Endothelial cell of umbilical vein (primary cell): ENCODE results near the gene PTRHD1. TPM values are rescaled to one million over a fixed set of nuclear protein-coding genes. Genes with fewer than 3 reads are reported as not detected.
"Not testable (repeated sequence)": the region's sequence is repeated elsewhere in the genome, so short reads cannot be mapped to it uniquely, and the experiment has no call there.

Experiments
- BruUV-seq: library from RNA; stranded (reverse); fragments of 400-500 nt; replicated peaks from 2 replicates; lab custom pipeline; 2021; lab: Mats Ljungman, UMichigan
- CTCF ChIA-PET: fragments of 300-600, 350-600 bp; sonication (Branson Sonifier 250); formaldehyde crosslinking; loops from one replicate; lab custom pipeline; 2021; ENCODE audit warnings: antibody characterized with exemption, inconsistent platforms; lab: Charles Lee
- POLR2A ChIA-PET: fragments of 300-600, 350-600 bp; sonication (Branson Sonifier 250); formaldehyde crosslinking; loops from one replicate; lab custom pipeline; 2021; ENCODE audit warnings: antibody characterized with exemption, inconsistent platforms; lab: Charles Lee
- DNase-seq: peaks from one replicate; pipeline ENCODE4 v3.0.0-alpha.2; 2011; ENCODE audit warnings: low read depth, low spot score
- FAIRE-seq: peaks from 2 replicates; lab custom pipeline; 2011; peaks lifted over from hg19 to GRCh38; lab: Jason Lieb, UNC
- H2AFZ ChIP-seq: 2 replicates; pipeline ENCODE4 v1.6.0; 2012; ENCODE audit warnings: low read depth, low read length, control low read depth, inconsistent platforms
- H3K27ac ChIP-seq: 2 replicates; pipeline ENCODE4 v1.5.1; 2011; ENCODE audit warnings: low read depth, mild to moderate bottlenecking, control low read depth, low read length, moderate library complexity; ENCODE audit not compliant: insufficient read depth
- H3K27me3 ChIP-seq, 2 experiments: 2 replicates each; pipeline versions ENCODE4 v1.6.0 to v1.6.1; 2011; ENCODE audit warnings: low read length in 2 of 2, mixed read lengths in 1 of 2; ENCODE audit not compliant: control insufficient read depth in 2 of 2, insufficient read depth in 2 of 2
- H3K36me3 ChIP-seq, 2 experiments: 2 replicates in 1 of 2; 3 replicates in 1 of 2; pipeline ENCODE4 v1.5.1; 2011; ENCODE audit warnings: low read length in 2 of 2, mild to moderate bottlenecking in 1 of 2, moderate library complexity in 1 of 2; ENCODE audit not compliant: control insufficient read depth in 2 of 2, insufficient read depth in 2 of 2; ENCODE audit errors: extremely low read depth in 1 of 2
- H3K4me1 ChIP-seq: 3 replicates; pipeline ENCODE4 v1.5.1; 2011; ENCODE audit warnings: mild to moderate bottlenecking, low read length; ENCODE audit not compliant: control insufficient read depth, insufficient read depth; ENCODE audit errors: extremely low read depth
- H3K4me2 ChIP-seq: 2 replicates; pipeline ENCODE4 v1.6.1; 2011; ENCODE audit warnings: low read length, control low read depth, mixed read lengths; ENCODE audit not compliant: insufficient read depth
- H3K4me3 ChIP-seq, 3 experiments: fragments of 200-600 bp in 1 of 3; sonication (generic), shearing (Covaris generic) in 1 of 3; replicated peaks in 1 of 3; 2 replicates each; pipeline ENCODE4 v1.5.1; 2011 to 2016; ENCODE audit warnings: control low read depth in 3 of 3, low read length in 3 of 3, mild to moderate bottlenecking in 2 of 3, inconsistent platforms in 1 of 3, low read depth in 1 of 3, moderate library complexity in 1 of 3; ENCODE audit not compliant: insufficient read depth in 1 of 3
- H3K79me2 ChIP-seq: 2 replicates; pipeline ENCODE4 v1.6.0; 2012; ENCODE audit warnings: low read length, inconsistent platforms; ENCODE audit not compliant: control insufficient read depth, insufficient read depth
- H3K9ac ChIP-seq: replicated peaks from 2 replicates; pipeline ENCODE3; 2011; ENCODE audit warnings: low read length, control low read depth; ENCODE audit not compliant: insufficient read depth; ENCODE audit errors: extremely low read depth
- H3K9me1 ChIP-seq: replicated peaks from 3 replicates; pipeline ENCODE4 v1.6.0; 2011; ENCODE audit warnings: mild to moderate bottlenecking, low read length; ENCODE audit not compliant: control insufficient read depth, insufficient read depth; ENCODE audit errors: extremely low read depth
- H3K9me3 ChIP-seq: replicated peaks from 2 replicates; pipeline ENCODE4 v1.5.1; 2012; ENCODE audit warnings: low read length, inconsistent platforms; ENCODE audit not compliant: control insufficient read depth, insufficient read depth
- H4K20me1 ChIP-seq: replicated peaks from 2 replicates; pipeline ENCODE3; 2011; ENCODE audit warnings: mild to moderate bottlenecking, low read length; ENCODE audit not compliant: control insufficient read depth, insufficient read depth; ENCODE audit errors: extremely low read depth
- EZH2 ChIP-seq: IDR thresholded peaks from 2 replicates; pipeline ENCODE4 v1.6.1; 2012; ENCODE audit warnings: borderline replicate concordance, low read depth, mild to moderate bottlenecking, moderate library complexity, low read length, inconsistent platforms; ENCODE audit not compliant: severe bottlenecking
- FOS ChIP-seq: IDR thresholded peaks from 2 replicates; pipeline ENCODE4 v1.6.1; 2011; ENCODE audit warnings: mild to moderate bottlenecking, low read length, moderate library complexity, borderline replicate concordance; ENCODE audit not compliant: insufficient read depth
- GATA2 ChIP-seq: IDR thresholded peaks from 2 replicates; pipeline ENCODE4 v1.7.0; 2011; ENCODE audit warnings: low read depth, mild to moderate bottlenecking, moderate library complexity, mixed read lengths, low read length; ENCODE audit not compliant: insufficient read length, insufficient read depth
- JUN ChIP-seq: IDR thresholded peaks from 2 replicates; pipeline ENCODE4 v1.6.1; 2011; ENCODE audit warnings: borderline replicate concordance, low read depth; ENCODE audit not compliant: insufficient read length, insufficient read depth
- MAX ChIP-seq: IDR thresholded peaks from 2 replicates; pipeline ENCODE4 v1.6.1; 2011; ENCODE audit not compliant: insufficient read depth, insufficient read length
- MYC ChIP-seq: IDR thresholded peaks from one replicate; pipeline ENCODE4 v1.6.1; 2011; ENCODE audit warnings: mild to moderate bottlenecking, low read depth, low read length
- POLR2A ChIP-seq: IDR thresholded peaks from 2 replicates; pipeline ENCODE4 v1.6.1; 2012; ENCODE audit warnings: low read depth, mild to moderate bottlenecking, control low read depth, low read length
- POLR2AphosphoS5 ChIP-seq: IDR thresholded peaks from 2 replicates; pipeline ENCODE4 v1.6.1; 2012; ENCODE audit warnings: low read depth, mild to moderate bottlenecking, control low read depth, low read length, moderate library complexity; ENCODE audit not compliant: insufficient read depth
- dilution Hi-C: fragments of 300-500 bp; cut with MboI; formaldehyde crosslinking; loops from one replicate; pipeline ENCODE4 v1.15.0; 2019; ENCODE audit warnings: low sequenced_read_pairs; ENCODE audit not compliant: extremely low pct_ligation_motif_present
- intact Hi-C: fragments of 100-400 bp; cut with micrococcal nuclease; formaldehyde crosslinking; loops from one replicate; pipeline ENCODE4 v1.10.0; 2022
- polyA plus RNA-seq, 4 experiments: library from polyadenylated mRNA; depleted of rRNA in 3 of 4; stranded (reverse) in 3 of 4; unstranded in 1 of 4; fragments of >200 nt; gene quantifications; 2 replicates each; pipeline versions ENCODE4 v1.2.1 to v1.2.3, GENCODE V29; 2011 to 2012; ENCODE audit warnings: missing spikeins in 1 of 4
- total RNA-seq: library from RNA; stranded (reverse); gene quantifications from 2 replicates; pipeline ENCODE4 v1.2.3, GENCODE V29; 2021
- TF ChIP-seq, protein P1 (sequence below), 2 donors: IDR thresholded peaks; 1 replicate in 1 of 2; 2 replicates in 1 of 2; pipeline ENCODE4 v1.5.1; 2011; ENCODE audit warnings: low read length in 2 of 2, mild to moderate bottlenecking in 2 of 2, moderate library complexity in 2 of 2, control low read depth in 1 of 2, inconsistent platforms in 1 of 2, low read depth in 1 of 2; ENCODE audit not compliant: insufficient read depth in 1 of 2; ENCODE audit errors: extremely low read depth in 1 of 2

PTRHD1 gene
- total and polyA plus RNA-seq, 2 donors (not counting 3 experiments of a cell fraction or from before 2014, with no cell fraction given) = 41.1 to 68.8 TPM

DNA sequence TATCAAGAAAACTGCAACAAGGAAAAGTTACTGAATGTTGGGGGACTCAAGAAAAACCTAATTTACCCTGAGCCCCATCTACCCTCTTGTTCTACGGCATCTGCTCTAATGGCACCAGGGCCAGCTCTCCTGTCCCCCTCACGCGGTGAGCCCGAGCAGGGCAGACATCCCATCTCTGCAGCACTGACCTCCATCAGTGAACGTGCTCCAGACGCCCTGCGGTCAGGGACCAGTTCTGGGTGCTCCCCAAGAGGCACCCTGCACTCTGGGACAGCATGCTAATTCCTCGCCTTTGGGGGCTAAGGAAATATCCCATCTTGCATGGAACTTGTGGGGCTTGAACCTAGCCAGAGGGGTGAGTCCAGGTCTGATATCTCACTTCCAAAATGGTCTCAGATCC, 43.0 kb upstream of the PTRHD1 start:
- Histone ChIP-seq H3K79me2 (no peaks in the 10 kb centered on the region), H3K27ac (no peak overlapping the region), H3K9me3 (no peaks in the 10 kb centered on the region), H3K9ac (no peak overlapping the region), H3K4me2 (no peak overlapping the region), H2AFZ (no peak overlapping the region), H3K4me1 (no peaks in the 10 kb centered on the region), H3K9me1 (no peaks in the 10 kb centered on the region), H3K36me3 (peaks cover 0 to 3% of the 10 kb centered on the region in 2 experiments), H3K27me3 (no peaks in the 10 kb centered on the region), H4K20me1 (no peaks in the 10 kb centered on the region), H3K4me3 (no peak overlapping the region)
- no peak for FAIRE-seq
- TF ChIP-seq FOS (no peak), JUN (no peak), GATA2 (no peak), MAX (no peak), POLR2A (no peak), MYC (no peak), EZH2 (no peak), POLR2AphosphoS5 (no peak)
- TF ChIP-seq, protein P1, sequence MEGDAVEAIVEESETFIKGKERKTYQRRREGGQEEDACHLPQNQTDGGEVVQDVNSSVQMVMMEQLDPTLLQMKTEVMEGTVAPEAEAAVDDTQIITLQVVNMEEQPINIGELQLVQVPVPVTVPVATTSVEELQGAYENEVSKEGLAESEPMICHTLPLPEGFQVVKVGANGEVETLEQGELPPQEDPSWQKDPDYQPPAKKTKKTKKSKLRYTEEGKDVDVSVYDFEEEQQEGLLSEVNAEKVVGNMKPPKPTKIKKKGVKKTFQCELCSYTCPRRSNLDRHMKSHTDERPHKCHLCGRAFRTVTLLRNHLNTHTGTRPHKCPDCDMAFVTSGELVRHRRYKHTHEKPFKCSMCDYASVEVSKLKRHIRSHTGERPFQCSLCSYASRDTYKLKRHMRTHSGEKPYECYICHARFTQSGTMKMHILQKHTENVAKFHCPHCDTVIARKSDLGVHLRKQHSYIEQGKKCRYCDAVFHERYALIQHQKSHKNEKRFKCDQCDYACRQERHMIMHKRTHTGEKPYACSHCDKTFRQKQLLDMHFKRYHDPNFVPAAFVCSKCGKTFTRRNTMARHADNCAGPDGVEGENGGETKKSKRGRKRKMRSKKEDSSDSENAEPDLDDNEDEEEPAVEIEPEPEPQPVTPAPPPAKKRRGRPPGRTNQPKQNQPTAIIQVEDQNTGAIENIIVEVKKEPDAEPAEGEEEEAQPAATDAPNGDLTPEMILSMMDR (IDR thresholded peaks at IDR 0.05; ENCODE audit: extremely low read depth in 1 of 2, insufficient read depth in 1 of 2, low read depth in 1 of 2, low read length in 2 of 2) = no peak
- BruUV-seq = no TSS peak
- CTCF ChIA-PET = interaction anchor here (1.0 to 1.5 kb wide), 3 partner anchors 8 to 43 kb away, joined by 3 read pairs; partner anchors contain the start of genes CENPO and PTRHD1
- dilution Hi-C loops (no loop called here), intact Hi-C loops (no loop called here)
- DNase-seq = no peak
- POLR2A ChIA-PET = no interaction called here

DNA sequence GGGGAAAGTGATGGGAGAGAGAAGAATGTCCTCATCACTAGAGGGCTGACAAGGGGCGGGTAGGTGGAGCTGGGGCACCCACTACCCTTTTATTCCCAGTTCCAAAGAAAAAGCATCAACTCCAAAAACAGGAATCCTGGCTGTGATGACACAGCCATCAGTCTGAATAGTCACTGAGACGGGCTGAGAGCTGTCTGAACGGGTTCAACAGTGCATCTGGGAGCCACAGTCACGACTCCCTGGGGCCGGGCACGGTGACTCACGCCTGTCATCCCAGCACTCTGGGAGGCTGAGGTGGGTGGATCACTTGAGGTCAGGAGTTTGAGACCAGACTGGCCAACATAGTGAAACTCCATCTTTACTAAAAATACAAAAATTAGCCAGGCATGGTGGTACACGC, 42.2 kb upstream of the PTRHD1 start:
- H3K4me1 ChIP-seq, H3K9me1 ChIP-seq, H3K27ac ChIP-seq, H3K36me3 ChIP-seq, H3K9me3 ChIP-seq, H2AFZ ChIP-seq, H3K9ac ChIP-seq, H3K4me2 ChIP-seq, BruUV-seq, H3K4me3 ChIP-seq, intact Hi-C loops, FAIRE-seq, H4K20me1 ChIP-seq, H3K79me2 ChIP-seq, H3K27me3 ChIP-seq, dilution Hi-C loops, DNase-seq: not testable (repeated sequence)
- CTCF ChIA-PET = interaction anchor here (1.0 to 1.1 kb wide), 2 partner anchors 8 to 42 kb away, joined by 3 read pairs; partner anchors contain the start of genes CENPO and PTRHD1
- POLR2A ChIA-PET = interaction anchor here (0.7 kb wide), 1 partner anchor 48 kb away, joined by 5 read pairs; no protein-coding TSS in a partner anchor
